HCT116 (cell line): Measurements from ENCODE around the gene MMP23B. TPM values are rescaled to one million over a fixed set of nuclear protein-coding genes. Genes with fewer than 3 reads are reported as not detected.

Source experiments
- ATAC-seq: fragments of 200-7000 bp; cut with Tn5 transposase; 2 replicates; pipeline ENCODE4 v1.9.1; 2020; ENCODE audit warnings: mild to moderate bottlenecking, moderate library complexity
- BruUV-seq: library from RNA; stranded (reverse); fragments of 400-500 nt; replicated peaks from 2 replicates; lab custom pipeline; 2021; lab: Mats Ljungman, UMichigan
- CTCF ChIA-PET: fragments of 300-600 bp; sonication (Branson Sonifier 250); formaldehyde crosslinking; loops from one replicate; lab custom pipeline; 2021; ENCODE audit warnings: antibody characterized with exemption; lab: Charles Lee
- POLR2A ChIA-PET: fragments of 300-600, 350-600 bp; sonication (Branson Sonifier 250); formaldehyde crosslinking; loops from one replicate; lab custom pipeline; 2021; ENCODE audit warnings: antibody characterized with exemption; lab: Charles Lee
- RAD21 ChIA-PET, 2 experiments: fragments of 300-600 bp; sonication (Branson Sonifier 250); formaldehyde crosslinking; loops; one replicate each; lab custom pipeline; 2023; ENCODE audit warnings: low total read pairs in 2 of 2; ENCODE audit not compliant: uncharacterized antibody in 2 of 2, unreplicated experiment in 2 of 2, low non-redundant PET in 1 of 2; lab: Charles Lee
- DNase-seq: peaks from one replicate; pipeline ENCODE4 v3.0.0-alpha.2; 2010; ENCODE audit warnings: low read depth, low spot score
- H2AFZ ChIP-seq: fragments of 200-600 bp; shearing (Covaris generic), sonication (generic); 2 replicates; pipeline ENCODE4 v1.6.1; 2017; ENCODE audit warnings: low read depth, mixed run types, mixed read lengths, antibody characterized with exemption, low read length; ENCODE audit not compliant: poor library complexity, severe bottlenecking
- H3K27ac ChIP-seq: 2 replicates; pipeline ENCODE4 v1.5.1; 2012; ENCODE audit warnings: low read depth, low read length
- H3K27me3 ChIP-seq: fragments of 200-600 bp; sonication (generic); 2 replicates; pipeline ENCODE4 v1.6.1; 2016; ENCODE audit warnings: mixed run types, low read length, mixed read lengths; ENCODE audit not compliant: insufficient read depth
- H3K36me3 ChIP-seq, 2 experiments: fragments of 200-500 bp in 1 of 2; fragments of 200-600 bp in 1 of 2; sonication (Bioruptor generic) in 1 of 2; sonication (generic) in 1 of 2; 2 replicates each; pipeline versions ENCODE4 v1.5.1 to v1.6.1; 2014 to 2016; ENCODE audit warnings: low read length in 2 of 2, inconsistent platforms in 1 of 2, mixed read lengths in 1 of 2, mixed run types in 1 of 2; ENCODE audit not compliant: insufficient read depth in 2 of 2, control insufficient read depth in 1 of 2
- H3K4me1 ChIP-seq, 2 experiments: fragments of 200-600 bp in 1 of 2; sonication (generic) in 1 of 2; 2 replicates each; pipeline versions ENCODE4 v1.5.1 to v1.6.1; 2012 to 2017; ENCODE audit warnings: low read length in 2 of 2, inconsistent platforms in 1 of 2, mild to moderate bottlenecking in 1 of 2, mixed read lengths in 1 of 2, mixed run types in 1 of 2, moderate library complexity in 1 of 2; ENCODE audit not compliant: insufficient read depth in 2 of 2, control insufficient read depth in 1 of 2
- H3K4me2 ChIP-seq: fragments of 200-600 bp; sonication (generic); 2 replicates; pipeline ENCODE4 v1.6.1; 2017; ENCODE audit warnings: mixed run types, low read length, mixed read lengths
- H3K4me3 ChIP-seq, 2 experiments: fragments of 200-600 bp in 1 of 2; sonication (generic) in 1 of 2; replicated peaks in 1 of 2; 2 replicates each; pipeline ENCODE4 v1.5.1; 2011 to 2016; ENCODE audit warnings: low read length in 2 of 2, control low read depth in 1 of 2, low read depth in 1 of 2, mild to moderate bottlenecking in 1 of 2, mixed read lengths in 1 of 2, mixed run types in 1 of 2
- H3K79me2 ChIP-seq: fragments of 200-600 bp; sonication (generic); 2 replicates; pipeline ENCODE4 v1.6.1; 2017; ENCODE audit warnings: mild to moderate bottlenecking, mixed run types, low read length, moderate library complexity, mixed read lengths; ENCODE audit not compliant: insufficient read depth
- H3K9ac ChIP-seq: fragments of 200-600 bp; sonication (generic); 2 replicates; pipeline ENCODE4 v1.6.1; 2016; ENCODE audit warnings: low read length, mixed read lengths
- H3K9me2 ChIP-seq: fragments of 200-600 bp; sonication (generic), shearing (Covaris generic); 2 replicates; pipeline ENCODE4 v1.6.1; 2017; ENCODE audit warnings: mixed run types, mild to moderate bottlenecking, moderate library complexity; ENCODE audit not compliant: insufficient read depth
- H3K9me3 ChIP-seq, 2 experiments: fragments of 200-500 bp in 1 of 2; fragments of 200-600 bp in 1 of 2; sonication (Bioruptor generic) in 1 of 2; sonication (generic) in 1 of 2; 2 replicates each; pipeline ENCODE4 v1.6.1; 2014 to 2017; ENCODE audit warnings: low read length in 2 of 2, mixed read lengths in 2 of 2, inconsistent platforms in 1 of 2, low read depth in 1 of 2, mild to moderate bottlenecking in 1 of 2, mixed run types in 1 of 2, moderate library complexity in 1 of 2; ENCODE audit not compliant: control insufficient read depth in 1 of 2, insufficient read depth in 1 of 2
- H4K20me1 ChIP-seq: fragments of 200-600 bp; sonication (generic), shearing (Covaris generic); 2 replicates; pipeline ENCODE4 v1.6.1; 2017; ENCODE audit warnings: mixed run types, mild to moderate bottlenecking, moderate library complexity; ENCODE audit not compliant: insufficient read depth
- ELF1 ChIP-seq: IDR thresholded peaks from 2 replicates; pipeline ENCODE4 v1.6.1; 2012; ENCODE audit warnings: low read depth, borderline replicate concordance
- intact Hi-C: fragments of 100-400 bp; cut with micrococcal nuclease; formaldehyde crosslinking; loops from 2 replicates; pipeline ENCODE4 v1.10.0; 2022
- total RNA-seq: library from RNA; stranded (reverse); gene quantifications from one replicate; pipeline ENCODE4 v1.2.1, GENCODE V29; 2021; ENCODE audit not compliant: unreplicated experiment
- TF ChIP-seq, protein P1 (sequence below), 3 experiments: fragments of 200-600 bp in 1 of 3; sonication (generic) in 1 of 3; IDR thresholded peaks in 2 of 3; conservative IDR thresholded peaks in 1 of 3; 2 replicates each; pipeline ENCODE4 v1.5.1; 2012 to 2017; ENCODE audit warnings: low read depth in 2 of 3, low read length in 2 of 3, antibody characterized with exemption in 1 of 3, borderline replicate concordance in 1 of 3, control low read depth in 1 of 3, mild to moderate bottlenecking in 1 of 3, mixed read lengths in 1 of 3, mixed run types in 1 of 3, moderate library complexity in 1 of 3; ENCODE audit not compliant: insufficient read depth in 1 of 3

MMP23B gene
- total RNA-seq, 1 experiment from 2014 or later: 8.7 TPM

DNA sequence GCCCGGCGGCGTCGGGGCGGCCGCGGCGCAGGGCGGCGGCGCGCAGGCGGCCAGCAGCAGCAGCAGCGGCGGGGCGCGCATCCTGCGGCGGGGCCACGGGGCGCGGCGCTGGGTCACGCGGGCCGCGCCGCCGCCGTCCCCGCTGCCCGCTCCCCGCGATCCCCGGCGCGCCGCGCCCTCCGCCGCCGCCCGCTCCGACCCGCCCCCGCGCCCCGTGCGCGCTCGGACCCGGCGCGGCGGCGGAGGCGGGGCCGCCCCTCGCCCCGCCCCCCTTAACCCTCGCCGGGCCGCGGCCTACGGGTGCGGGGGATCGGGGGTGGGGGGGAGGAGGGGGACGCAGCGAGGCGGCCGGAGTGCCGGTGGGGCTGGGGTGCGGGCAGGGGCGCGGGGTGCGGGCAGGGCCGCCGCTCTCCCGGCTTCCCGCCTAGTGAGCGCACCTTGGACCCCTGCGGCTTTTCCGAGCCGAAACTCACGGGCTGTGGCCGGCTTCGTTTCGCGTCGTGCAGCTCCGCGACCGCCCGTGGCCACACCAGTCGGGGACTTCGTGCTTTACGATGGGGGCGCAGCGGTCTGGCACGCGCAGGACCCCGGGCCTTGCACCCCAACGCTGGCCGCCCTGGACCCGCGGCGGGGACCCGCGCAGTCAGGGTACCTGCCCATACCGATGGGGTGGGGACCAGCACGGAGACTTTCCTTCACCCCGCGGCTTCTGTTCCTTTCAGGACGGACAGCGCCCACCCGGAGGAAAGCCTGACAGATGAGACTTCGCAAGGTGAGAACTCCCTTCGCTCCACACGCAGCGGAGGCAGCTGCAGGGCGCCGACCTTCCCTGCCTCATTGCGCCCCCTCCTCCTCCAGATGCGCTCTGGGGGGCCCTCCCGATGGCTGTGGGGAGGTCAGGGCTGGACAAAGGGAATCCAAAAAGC, 31.8 kb upstream of the MMP23B start, which contains the start of gene FNDC10 (continued):
- TF ChIP-seq ELF1: no peak

- no TSS peak for BruUV-seq
- POLR2A ChIA-PET: no interaction called here
Measured at GRCh38 chr1:1600861-1601563, 31.0 kb upstream of the MMP23B start.

More at GRCh38 chr1:1600861-1601563, 31.0 kb upstream of the MMP23B start:
- no peak overlapping the region for H2AFZ ChIP-seq
- ATAC-seq: no peak
- 0 out of 2 replicates have a peak overlapping the region, but pooled peaks have one; percentile 38 for H3K9ac ChIP-seq
- H3K9me3 ChIP-seq: no peaks in the 10 kb centered on the region
- H3K4me1 ChIP-seq: peaks cover 10 to 34% of the 10 kb centered on the region in 2 experiments; a peak in 3 of 4 replicates
- TF ChIP-seq, protein P1, sequence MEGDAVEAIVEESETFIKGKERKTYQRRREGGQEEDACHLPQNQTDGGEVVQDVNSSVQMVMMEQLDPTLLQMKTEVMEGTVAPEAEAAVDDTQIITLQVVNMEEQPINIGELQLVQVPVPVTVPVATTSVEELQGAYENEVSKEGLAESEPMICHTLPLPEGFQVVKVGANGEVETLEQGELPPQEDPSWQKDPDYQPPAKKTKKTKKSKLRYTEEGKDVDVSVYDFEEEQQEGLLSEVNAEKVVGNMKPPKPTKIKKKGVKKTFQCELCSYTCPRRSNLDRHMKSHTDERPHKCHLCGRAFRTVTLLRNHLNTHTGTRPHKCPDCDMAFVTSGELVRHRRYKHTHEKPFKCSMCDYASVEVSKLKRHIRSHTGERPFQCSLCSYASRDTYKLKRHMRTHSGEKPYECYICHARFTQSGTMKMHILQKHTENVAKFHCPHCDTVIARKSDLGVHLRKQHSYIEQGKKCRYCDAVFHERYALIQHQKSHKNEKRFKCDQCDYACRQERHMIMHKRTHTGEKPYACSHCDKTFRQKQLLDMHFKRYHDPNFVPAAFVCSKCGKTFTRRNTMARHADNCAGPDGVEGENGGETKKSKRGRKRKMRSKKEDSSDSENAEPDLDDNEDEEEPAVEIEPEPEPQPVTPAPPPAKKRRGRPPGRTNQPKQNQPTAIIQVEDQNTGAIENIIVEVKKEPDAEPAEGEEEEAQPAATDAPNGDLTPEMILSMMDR (IDR thresholded peaks at IDR 0.05 in 2 of 3, conservative IDR thresholded peaks at IDR 0.05 in 1 of 3; ENCODE audit: borderline replicate concordance in 1 of 3, insufficient read depth in 1 of 3, low read depth in 2 of 3, low read length in 2 of 3): no peak
- no peaks in the 10 kb centered on the region for H3K79me2 ChIP-seq
- intact Hi-C loops: no loop called here
- ChIA-PET CTCF (no interaction called here), RAD21 (no interaction called here)
- H4K20me1 ChIP-seq: no peaks in the 10 kb centered on the region
- peak overlapping the region in 1 of 2 experiments; percentile 55 for H3K4me3 ChIP-seq
- no peak for DNase-seq
- no peaks in the 10 kb centered on the region for H3K36me3 ChIP-seq
- peak overlapping the region; percentile 84 for H3K4me2 ChIP-seq
- H3K9me2 ChIP-seq: no peaks in the 10 kb centered on the region
- H3K27ac ChIP-seq: no peak overlapping the region; the same call in 1 of the 2 replicates
- H3K27me3 ChIP-seq: peaks cover 8% of the 10 kb centered on the region; the same call in 1 of the 2 replicates
